Urothelium cell line (cell line): ENCODE results near the gene PXK.

Experiments used
- DNase-seq: peaks from one replicate; pipeline ENCODE4 v3.0.0; 2011; ENCODE audit warnings: low spot score, mixed read lengths
- FAIRE-seq: peaks from 2 replicates; lab custom pipeline; 2011; peaks lifted over from hg19 to GRCh38; lab: Jason Lieb, UNC

PXK gene

DNA sequence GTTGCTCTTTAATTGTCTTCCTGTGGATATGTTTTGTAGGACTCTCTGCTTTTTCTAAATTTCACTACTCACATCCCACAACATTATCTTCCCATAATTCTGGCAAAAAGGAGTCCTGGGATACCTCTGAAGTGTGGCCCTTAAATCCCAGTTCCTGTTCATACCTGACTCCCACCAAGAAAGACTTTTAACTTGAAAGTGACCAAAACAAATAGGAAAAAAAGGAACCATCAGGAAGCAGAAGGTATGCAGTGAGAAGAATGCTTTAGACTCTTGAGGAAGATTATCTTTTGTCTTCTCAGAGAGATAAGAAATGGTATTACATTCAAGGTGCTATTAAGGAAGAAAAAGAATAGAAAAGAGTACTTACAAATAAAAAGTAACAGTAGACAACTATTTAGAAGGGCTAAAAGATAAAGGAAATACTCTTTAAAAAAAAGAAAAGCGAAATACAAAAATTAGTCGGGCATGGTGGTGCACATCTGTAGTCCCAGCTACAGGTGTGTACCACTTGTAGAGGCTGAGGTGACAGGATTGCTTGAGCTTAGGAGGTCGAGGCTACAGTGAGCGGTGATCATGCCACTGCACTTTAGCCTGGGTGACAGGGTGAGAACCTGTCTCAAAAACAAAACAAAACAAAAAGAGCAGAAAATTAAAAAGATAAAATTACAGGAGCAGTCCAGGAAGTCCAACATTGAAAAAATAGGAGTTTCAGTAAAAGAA lies 46.8 kb downstream of the PXK start:
- DNase-seq = no peak
- no peak for FAIRE-seq

DNA sequence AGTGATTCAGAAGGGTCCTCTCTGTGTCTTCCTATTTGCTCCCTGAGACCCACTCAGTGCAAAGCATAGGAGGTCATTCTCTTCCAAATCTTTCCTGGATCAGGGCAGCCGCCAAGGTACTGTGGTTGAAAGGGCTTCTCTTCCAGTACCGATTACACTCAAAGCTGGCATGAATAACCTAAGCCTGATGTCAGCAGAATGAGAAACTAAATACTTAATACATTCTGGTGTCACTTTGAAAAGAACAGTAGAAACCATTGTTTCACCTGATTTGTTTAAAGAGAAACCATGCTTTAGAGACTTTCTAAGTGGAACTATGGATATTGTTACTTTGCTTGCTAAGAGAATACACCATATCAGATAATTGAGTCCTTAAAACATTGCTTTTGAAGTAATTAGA lies 50.8 kb downstream of the PXK start:
- no peak for FAIRE-seq
- DNase-seq = peak; percentile 42

DNA sequence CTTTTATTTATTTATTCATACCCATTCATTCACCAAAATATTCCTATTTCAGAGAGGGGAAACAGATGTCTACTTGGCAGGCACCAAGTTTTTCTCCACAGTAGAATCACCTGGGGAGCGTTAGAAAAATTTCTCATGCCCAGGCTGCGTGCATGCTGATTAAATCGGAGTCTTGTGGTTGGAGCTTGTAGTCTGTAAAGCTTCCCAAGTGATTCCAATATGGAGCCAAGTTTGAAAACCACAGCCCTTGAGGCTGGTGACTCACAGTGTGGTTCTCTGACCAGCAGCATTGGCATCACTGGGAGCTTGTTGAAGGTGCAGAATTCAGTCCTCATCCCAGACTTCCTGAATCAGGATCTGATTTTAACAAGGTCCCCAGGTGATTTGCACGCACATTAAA lies 51.2 kb downstream of the PXK start:
- peak; percentile 42 for FAIRE-seq
- DNase-seq = peak; percentile 86

DNA sequence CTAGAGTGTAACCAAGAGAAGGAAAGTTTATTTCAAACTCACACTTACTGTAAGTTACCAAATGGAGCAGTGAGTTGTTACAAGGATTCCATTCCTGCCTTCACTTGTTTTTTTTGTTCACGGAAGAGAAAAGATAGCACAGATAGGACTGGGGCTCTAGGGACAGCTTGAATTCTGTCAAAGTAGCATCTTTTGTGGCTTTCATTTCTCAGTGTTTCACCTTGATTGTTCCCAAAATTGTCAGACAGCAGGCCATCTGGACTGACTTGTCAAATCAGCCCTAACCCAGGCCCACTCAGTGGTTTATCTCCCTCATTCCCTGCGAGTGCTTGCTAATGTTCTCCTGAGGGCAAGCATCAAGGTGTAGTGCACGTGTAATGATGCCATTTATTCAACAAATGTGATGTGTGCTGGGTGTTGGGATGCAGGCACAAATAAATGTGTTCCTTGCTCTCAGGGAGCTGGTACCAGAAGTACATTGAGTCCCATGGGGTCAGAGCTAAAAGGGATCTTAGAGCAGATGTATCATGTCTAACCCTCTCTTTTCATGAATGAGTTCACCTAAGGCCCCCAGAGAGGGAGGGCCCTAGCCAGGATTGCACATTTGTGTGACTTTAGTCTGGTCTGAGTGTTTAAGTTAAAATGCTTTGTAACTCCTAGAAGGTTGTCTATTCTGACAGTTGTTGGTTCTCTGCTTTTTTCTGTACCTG lies 51.8 kb downstream of the PXK start:
- no peak for DNase-seq
- FAIRE-seq = no peak

DNA sequence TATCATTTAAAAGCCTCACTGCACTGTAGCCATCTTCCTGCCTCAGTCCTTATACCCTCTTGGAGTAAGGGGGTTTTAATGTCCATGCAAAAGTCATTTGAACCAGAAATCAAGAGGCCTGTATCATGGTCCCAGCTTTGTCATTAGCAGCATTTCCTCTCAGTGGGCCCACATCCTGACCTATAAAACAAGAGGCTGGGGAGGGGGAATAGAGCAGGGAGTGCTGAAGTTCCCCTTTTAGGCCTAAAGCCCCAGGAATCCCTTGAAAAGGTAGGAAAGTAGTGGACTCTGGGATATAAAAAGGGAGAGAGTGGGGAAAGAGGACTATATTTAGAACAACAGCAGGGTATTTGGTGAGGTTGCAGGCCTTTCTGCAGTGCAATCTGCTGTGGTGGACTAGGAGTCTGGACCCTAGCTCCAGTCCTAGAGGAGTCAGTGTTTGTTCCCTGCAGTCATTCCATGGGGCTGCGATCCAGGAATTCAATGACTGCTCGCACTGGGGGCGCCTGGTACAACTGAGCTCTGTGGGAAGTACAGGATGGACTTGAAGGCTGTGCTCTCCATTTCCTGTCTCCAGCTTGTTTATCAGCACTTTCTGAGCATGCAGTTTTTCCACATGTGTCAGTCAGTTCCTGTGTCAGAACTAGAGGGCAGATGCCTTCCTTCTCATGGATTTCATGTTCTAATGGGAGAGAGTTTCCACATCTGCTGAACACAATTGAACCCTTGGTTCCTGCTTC lies 54.1 kb downstream of the PXK start:
- DNase-seq = no peak

DNA sequence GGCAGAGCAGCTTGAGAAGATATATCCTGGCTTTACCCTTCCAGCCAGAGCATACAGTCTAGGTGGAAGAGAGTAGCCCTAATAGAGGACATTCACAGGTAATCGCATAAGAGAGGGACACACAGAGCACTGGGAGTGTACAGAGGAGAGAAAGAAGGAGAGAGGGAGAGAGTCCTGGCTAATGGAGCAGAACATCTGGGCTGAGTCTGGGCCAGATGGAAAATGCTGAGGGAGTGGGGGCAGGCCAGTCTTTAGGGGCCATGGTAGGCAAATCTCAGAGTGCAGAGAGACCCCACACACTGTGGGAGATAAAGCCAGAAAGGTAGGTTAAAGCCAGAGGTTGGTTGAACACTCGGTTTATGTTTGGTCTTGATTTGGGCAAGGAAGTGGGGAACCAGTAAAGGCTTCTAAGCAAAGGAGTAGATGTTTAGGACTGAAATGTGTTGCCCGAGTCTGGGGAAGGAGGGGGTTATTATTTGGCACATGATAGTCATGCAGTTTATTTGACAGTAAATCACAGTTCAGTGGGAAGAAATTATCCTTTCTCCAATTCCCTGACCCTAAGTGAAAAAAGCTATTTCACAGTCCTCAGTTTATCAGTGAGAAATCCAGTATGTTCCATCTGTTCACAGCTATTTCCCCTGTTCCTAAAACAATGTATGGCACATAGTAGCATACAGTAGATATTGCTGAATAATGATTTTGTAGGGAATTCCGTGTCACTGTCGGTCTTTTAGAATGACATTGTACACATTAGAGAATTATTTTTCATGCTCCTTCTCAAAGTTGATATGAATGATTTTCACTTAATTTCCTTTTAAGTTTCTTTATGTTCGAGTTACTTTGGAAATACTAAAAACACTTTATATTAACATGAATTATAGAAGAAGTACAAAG lies 55.2 kb downstream of the PXK start:
- DNase-seq (no peak), FAIRE-seq (no peak)

More for the DNA sequence above, 54.1 kb downstream of the PXK start:
- FAIRE-seq = no peak

DNA sequence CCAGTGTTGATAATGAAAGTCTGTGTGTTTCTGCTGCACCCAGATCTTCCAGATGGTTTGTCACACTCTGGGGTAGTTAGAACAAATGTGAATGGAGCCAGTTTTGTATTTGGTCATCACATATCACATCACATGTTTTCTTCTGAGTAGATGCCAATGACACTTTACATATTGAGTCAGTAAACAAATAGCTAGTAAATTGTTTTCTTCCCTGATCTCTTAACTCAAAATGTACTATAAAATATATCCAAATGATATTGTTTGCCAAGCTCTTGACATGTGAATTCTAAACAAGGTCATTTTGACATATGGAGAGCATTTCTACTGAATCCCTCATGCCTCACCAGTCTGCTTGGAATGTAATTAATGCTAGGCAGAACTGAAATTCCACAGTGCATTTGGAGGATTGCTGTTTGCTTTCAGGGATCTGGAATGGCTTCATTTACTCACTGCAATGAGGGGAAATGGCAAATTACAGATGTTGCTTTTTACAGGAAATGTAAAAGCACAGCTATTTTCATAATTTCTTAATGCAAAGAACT lies 55.9 kb downstream of the PXK start:
- FAIRE-seq (no peak), DNase-seq (no peak)

DNA sequence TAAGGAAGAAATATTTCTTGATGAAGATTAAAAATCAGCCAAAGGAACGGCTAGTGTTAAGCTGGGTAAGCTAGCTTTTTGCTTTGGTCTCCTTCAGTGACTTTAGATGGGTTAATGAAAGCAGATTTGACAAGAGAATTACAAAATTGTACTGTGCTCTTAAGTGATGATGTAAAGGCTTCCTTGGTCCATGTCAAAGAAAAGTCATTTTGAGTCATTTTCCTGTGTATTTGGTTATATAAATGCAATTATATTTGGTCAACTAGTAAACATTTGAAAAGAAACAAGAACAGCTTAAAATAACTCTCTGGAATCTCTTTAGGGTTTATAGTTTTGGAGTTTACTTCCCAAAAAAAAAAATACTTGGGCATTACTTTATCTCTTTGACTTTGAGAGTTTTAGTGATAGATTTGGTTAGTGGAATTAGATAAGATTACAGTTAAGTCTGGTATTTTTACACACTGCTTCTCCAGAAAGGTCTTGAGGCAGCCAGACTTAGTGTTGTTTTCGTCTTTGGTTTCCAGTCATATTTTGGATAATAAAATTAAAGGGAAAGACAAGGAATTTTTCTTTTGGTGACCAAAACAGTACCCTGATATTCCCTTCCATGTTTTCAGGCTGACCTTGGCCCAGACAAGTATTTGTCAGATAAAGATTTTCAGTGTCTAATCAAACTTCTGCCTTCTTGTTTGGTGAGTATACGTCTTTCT lies 58.6 kb downstream of the PXK start:
- no peak for FAIRE-seq
- DNase-seq = no peak

DNA sequence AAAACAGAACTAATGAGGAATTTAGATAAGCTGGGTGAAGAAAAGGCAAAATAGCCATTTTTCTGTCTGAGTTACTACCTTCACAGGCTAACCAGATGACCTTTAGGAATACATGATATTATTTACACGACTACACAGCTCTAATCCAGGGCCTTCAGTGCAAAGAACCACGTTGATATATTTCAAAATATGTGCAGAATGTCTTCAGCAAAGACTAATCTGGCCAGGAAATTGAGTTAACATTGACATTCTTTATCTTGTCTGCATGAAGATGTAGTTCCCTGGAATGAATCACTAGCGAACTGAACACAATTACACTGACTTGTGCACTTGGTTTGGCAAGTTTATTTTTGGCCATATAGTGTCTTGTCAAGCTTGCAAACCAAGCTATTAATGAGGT lies 59.5 kb downstream of the PXK start:
- DNase-seq = no peak
- no peak for FAIRE-seq

DNA sequence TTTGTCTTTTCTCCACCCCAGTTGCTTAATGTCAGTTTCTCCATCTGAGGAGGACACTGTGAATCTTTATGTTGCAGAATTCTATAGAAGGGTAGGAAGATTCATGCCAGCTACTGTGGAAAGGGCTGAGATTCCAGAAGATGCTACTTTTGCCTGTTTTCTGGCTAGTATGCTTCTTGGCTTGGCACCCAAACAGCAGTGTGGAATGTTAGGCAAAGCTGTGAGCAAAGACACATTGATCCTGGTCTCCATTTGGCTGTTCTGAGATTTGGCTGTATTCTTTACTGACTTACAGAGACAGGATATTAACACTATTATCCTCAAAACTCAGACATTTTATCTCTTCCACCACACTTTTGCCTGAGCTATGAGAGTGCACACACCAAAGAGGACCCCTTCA lies 61.6 kb downstream of the PXK start:
- FAIRE-seq (no peak), DNase-seq (no peak)

DNA sequence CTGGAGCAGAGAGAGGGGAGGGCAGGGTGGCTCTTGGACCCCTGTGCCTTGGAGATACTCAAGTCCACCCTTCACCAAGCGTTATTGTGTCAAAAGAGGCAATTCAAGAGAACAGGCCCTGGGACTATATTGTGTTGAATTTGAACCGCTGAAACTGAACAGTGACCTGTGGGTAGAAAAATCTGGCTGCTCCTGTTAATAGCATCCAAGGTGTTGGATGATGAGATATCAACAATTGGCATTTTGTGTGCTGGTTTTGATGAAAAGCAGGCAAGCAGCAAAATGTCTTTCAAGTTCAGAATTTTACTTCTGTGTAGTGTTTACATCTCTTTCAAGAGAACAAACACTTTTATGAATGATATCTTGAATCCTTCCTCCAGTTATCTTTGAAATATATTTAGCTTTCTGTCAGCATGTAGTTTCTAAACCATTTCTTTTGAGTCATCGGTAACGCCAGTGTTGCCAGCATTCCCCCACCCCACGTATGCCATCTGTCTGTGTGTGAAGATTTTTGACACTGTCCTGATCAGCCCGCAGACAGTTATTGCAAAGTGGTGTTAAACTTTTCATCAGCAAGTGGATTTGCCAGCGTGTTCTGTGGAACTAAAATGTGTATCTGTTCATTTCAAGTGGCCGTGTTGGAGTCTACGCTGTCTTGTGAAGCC lies 66.1 kb downstream of the PXK start:
- DNase-seq (no peak), FAIRE-seq (no peak)

DNA sequence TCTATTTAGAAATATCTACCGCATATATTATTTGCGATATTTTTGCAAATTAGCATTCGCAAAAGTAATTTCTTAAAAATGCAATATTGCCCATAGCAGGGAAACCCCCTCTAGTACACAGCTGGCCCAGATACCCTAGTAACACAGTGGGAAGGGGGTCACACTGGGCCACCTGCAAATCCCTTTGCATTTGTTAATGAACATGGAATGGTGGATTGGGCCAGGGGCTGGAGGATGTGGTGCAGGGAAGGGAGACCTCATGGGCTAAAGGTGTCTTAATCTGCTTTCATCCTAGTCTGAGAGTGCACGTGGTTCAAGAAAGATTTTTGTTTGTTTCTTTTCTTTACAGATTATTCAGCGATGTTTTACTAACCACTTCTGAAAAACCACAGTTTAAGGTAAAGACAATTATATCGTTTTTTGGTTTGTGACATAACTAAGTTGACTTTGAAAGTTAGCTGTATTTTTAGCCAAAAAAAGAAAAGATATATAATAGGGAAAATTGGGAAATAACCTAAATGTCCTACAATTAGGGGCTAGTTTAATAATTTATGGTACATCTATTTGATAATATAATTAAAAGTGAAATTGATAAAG lies 70.9 kb downstream of the PXK start:
- DNase-seq (no peak), FAIRE-seq (no peak)

DNA sequence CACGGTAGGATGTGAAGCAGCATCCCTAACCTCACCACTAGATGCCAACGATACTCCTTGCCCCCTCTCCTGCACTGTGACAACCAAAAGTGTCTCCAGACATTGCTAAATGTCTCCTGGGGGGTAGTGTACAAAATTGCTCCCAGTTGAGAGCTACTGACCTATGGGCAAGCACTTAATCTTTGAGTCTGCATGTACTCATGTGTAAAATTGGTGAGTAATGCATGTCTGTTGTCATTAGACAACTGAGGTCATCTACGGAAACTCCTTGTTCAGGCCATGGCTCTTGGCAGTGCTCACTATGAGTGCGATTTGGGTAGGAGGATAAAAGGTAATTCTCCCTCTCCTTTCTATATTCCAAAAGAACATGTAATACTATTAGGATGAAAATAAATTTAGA lies 71.7 kb downstream of the PXK start:
- FAIRE-seq (no peak), DNase-seq (no peak)

DNA sequence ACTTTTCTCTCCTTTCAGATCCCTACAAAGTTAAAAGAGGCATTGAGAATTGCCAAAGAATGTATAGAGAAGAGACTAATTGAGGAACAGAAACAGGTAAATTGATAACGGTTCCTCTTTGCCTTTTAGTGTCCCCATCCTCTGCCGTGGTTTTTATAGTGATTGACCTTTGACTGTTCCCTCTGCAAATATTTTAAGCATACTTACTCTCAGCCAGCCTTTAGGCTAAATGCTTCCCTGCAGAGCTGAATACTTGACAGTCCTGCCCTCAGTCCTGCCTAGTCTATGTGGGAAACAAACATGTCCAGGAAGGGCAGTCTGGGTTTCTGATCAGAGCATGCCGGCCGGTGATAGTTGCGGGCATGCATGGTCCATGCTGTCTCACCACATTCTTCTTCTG lies 76.2 kb downstream of the PXK start:
- FAIRE-seq (no peak), DNase-seq (no peak)

DNA sequence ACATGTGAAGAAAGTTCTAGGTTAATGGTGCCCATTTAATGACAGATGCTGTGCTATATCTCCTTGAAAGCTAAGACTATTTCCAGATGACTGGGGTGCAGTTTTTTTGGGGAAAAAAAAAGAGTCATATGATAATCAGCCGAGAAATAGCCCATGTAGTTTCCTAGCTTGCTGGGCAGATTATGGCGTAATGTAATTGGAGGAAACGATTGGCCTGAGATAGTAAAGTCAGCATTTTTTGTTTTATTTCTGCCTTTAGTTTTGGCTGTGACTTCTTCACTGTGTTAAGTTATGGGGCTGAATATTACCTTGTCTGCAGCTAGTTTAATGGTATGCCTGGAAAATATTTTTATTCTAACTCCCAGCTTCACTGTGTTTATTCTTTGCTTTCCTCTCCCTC lies 77.0 kb downstream of the PXK start:
- DNase-seq = no peak

DNA sequence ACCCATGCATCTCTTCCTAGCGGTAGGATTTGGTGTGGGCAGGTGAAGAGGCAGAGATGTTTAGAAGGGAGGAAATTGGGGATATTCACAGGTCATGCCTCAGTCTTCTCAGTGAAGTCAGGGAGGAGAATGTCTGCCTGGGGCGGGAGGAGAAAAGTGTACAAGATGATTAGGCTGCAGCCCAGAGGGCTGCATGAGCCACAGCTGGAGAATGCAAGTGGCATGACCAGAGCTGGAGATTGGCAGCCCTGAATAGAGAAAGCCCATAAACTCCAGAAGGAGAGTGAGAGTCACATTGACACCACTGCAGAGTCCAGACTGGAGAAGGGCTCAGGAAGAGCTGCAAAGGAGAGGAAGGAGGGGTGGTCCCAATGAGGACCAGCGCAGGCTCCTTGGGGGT lies 78.3 kb downstream of the PXK start:
- DNase-seq = no peak
- no peak for FAIRE-seq

More for the DNA sequence above, 77.0 kb downstream of the PXK start:
- FAIRE-seq = no peak

DNA sequence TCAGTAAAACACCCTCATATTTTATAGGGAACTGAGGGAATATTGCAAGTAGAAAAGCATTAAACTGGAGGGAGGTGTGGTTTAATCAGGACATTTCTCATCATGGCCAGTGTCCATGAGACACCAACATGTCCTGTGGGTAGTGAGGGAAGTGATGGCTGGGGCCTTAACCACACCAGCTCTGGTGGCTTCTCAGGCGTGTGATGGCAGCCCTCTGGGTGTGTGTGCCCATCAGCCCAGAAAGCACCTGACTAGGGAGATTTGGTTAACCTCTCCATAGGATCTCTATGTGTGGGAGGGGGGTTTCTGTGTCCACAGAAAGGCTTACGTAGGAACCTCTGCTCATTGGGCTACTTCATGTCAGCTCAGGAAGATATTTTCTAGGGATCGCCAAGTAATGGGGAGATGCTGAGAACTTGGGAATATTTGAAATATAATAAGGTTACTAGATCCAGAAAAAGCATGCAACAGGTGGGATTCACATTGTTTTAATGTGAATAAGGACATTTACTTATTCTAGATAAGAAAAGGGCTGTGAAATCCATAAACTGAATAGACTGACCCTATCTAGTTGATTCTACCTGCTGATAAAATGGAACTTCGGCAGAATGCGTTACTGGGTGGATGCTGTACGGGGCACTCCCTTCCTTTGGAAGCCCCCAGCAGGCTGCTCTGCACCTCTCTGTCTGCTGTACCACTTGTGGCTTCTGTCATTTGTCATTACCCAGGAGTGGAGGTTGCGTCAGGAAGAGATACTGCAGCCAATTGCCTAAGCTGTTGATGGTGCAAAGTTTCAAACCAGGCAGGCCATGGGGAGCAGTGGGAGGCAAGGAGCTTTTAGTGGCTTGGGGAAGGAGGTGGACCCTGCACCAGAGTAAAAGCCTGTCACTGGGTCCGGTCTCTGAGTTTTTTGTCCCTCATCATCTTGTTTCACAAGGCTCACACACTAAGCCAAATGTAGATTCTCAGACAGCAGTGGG lies 79.4 kb downstream of the PXK start:
- DNase-seq (no peak), FAIRE-seq (no peak)
